Esophagus squamous epithelium (tissue), 4 donors: ENCODE data around the gene INSRR.

ENCODE experiments used
- POLR2A ChIP-seq, 4 donors: fragments of 450-650 bp; IDR thresholded peaks; one replicate each; pipeline ENCODE4 v1.6.1; 2017; ENCODE audit warnings: antibody characterized with exemption in 4 of 4, mild to moderate bottlenecking in 4 of 4, moderate library complexity in 3 of 4
- TF ChIP-seq, protein P1 (sequence below), 6 experiments: fragments of 450-650 bp in 4 of 6; fragments of 200-600 bp in 2 of 6; sonication (generic) in 2 of 6; IDR thresholded peaks; one replicate each; pipeline ENCODE4 v1.5.1; 2016 to 2019; ENCODE audit warnings: antibody characterized with exemption in 6 of 6, mild to moderate bottlenecking in 4 of 6, moderate library complexity in 4 of 6

DNA sequence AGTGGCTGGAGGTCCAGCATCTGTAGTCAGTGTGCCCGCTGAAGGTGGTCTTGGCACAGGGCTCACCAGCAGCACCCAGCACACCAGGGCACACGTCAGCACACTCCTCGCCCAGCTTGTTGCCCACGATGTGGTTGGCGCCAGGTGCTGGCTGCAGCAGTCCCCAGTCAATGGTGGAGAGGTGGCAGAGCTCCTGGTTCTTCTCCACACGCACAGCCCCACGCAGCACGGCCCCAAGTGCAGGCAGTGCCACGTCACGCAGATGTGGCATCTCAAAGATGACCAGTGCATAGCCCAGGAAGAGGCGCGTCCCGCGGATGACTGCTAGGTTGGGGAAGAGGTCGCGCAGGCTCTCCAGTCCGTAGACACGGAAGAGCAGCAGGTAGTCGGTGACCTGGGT, 5.2 kb downstream of the INSRR start:
- no peak for TF ChIP-seq POLR2A (IDR thresholded peaks at IDR 0.05)
- TF ChIP-seq, protein P1, sequence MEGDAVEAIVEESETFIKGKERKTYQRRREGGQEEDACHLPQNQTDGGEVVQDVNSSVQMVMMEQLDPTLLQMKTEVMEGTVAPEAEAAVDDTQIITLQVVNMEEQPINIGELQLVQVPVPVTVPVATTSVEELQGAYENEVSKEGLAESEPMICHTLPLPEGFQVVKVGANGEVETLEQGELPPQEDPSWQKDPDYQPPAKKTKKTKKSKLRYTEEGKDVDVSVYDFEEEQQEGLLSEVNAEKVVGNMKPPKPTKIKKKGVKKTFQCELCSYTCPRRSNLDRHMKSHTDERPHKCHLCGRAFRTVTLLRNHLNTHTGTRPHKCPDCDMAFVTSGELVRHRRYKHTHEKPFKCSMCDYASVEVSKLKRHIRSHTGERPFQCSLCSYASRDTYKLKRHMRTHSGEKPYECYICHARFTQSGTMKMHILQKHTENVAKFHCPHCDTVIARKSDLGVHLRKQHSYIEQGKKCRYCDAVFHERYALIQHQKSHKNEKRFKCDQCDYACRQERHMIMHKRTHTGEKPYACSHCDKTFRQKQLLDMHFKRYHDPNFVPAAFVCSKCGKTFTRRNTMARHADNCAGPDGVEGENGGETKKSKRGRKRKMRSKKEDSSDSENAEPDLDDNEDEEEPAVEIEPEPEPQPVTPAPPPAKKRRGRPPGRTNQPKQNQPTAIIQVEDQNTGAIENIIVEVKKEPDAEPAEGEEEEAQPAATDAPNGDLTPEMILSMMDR (IDR thresholded peaks at IDR 0.05) = no peak
